DOHH2 (cell line): ENCODE results near the gene LRP10.

ENCODE experiments used
- H3F3A ChIP-seq: fragments of 200-600 bp; sonication (generic), shearing (Covaris generic); 2 replicates; pipeline ENCODE4 v1.6.0; 2016; ENCODE audit warnings: antibody characterized with exemption, mild to moderate bottlenecking; ENCODE audit not compliant: control insufficient read depth, insufficient read depth
- H3K27ac ChIP-seq: fragments of 200-600 bp; sonication (generic); 2 replicates; pipeline ENCODE4 v1.5.1; 2014; ENCODE audit warnings: low read depth, mild to moderate bottlenecking, low read length, moderate library complexity
- H3K27me3 ChIP-seq: fragments of 200-600 bp; sonication (generic); 2 replicates; pipeline ENCODE4 v1.6.1; 2014; ENCODE audit warnings: mild to moderate bottlenecking, low read length, mixed read lengths; ENCODE audit not compliant: control insufficient read depth
- H3K36me3 ChIP-seq: fragments of 200-600 bp; sonication (generic); 2 replicates; pipeline ENCODE4 v1.6.1; 2014; ENCODE audit warnings: mild to moderate bottlenecking, low read length, moderate library complexity, mixed read lengths; ENCODE audit not compliant: control insufficient read depth
- H3K4me1 ChIP-seq: fragments of 200-600 bp; sonication (generic); 2 replicates; pipeline ENCODE4 v1.6.1; 2014; ENCODE audit warnings: mild to moderate bottlenecking, low read length, mixed read lengths; ENCODE audit not compliant: control insufficient read depth
- H3K4me2 ChIP-seq: fragments of 200-600 bp; sonication (generic); 2 replicates; pipeline ENCODE4 v1.6.0; 2014; ENCODE audit warnings: mild to moderate bottlenecking, low read length, moderate library complexity
- H3K4me3 ChIP-seq: fragments of 200-600 bp; sonication (generic); 2 replicates; pipeline ENCODE4 v1.5.1; 2014; ENCODE audit warnings: mild to moderate bottlenecking, low read length, mixed read lengths
- H3K79me2 ChIP-seq: fragments of 200-600 bp; sonication (generic); 2 replicates; pipeline ENCODE4 v1.6.1; 2014; ENCODE audit warnings: mild to moderate bottlenecking, low read length, mixed read lengths; ENCODE audit not compliant: control insufficient read depth
- H3K9me2 ChIP-seq: fragments of 200-600 bp; sonication (generic); replicated peaks from 2 replicates; pipeline ENCODE4 v1.6.1; 2014; ENCODE audit warnings: mild to moderate bottlenecking, low read length, mixed read lengths; ENCODE audit not compliant: control insufficient read depth
- H3K9me3 ChIP-seq: fragments of 200-600 bp; sonication (generic); 2 replicates; pipeline ENCODE4 v1.6.1; 2014; ENCODE audit warnings: antibody characterized with exemption, low read length, mixed read lengths; ENCODE audit not compliant: control insufficient read depth, insufficient read depth
- H4K20me1 ChIP-seq: fragments of 200-600 bp; sonication (generic); 2 replicates; pipeline ENCODE4 v1.6.0; 2014; ENCODE audit warnings: low read depth, mild to moderate bottlenecking, antibody characterized with exemption, low read length, moderate library complexity; ENCODE audit not compliant: control insufficient read depth, insufficient read depth
- CTCF ChIP-seq: fragments of 200-600 bp; sonication (generic); IDR thresholded peaks from one replicate; pipeline ENCODE4 v1.5.1; 2014; ENCODE audit warnings: antibody characterized with exemption, mild to moderate bottlenecking, low read depth, low read length; ENCODE audit not compliant: poor library complexity, severe bottlenecking
- EZH2phosphoT487 ChIP-seq: fragments of 200-600 bp; sonication (generic); IDR thresholded peaks from 2 replicates; pipeline ENCODE4 v1.6.1; 2017; ENCODE audit warnings: borderline replicate concordance, mild to moderate bottlenecking, antibody characterized with exemption, low read length, moderate library complexity, mixed read lengths

The LRP10 gene

GRCh38 chr14:22837114-22837749 is 34.3 kb upstream of the LRP10 start:
- Histone ChIP-seq H3K4me3 (no peak overlapping the region), H3K4me1 (peaks cover 9% of the 10 kb centered on the region), H3K9me2 (no peaks in the 10 kb centered on the region), H3K27ac (no peak overlapping the region), H3F3A (peaks cover 8% of the 10 kb centered on the region), H3K36me3 (peaks cover 39% of the 10 kb centered on the region), H3K4me2 (no peak overlapping the region), H3K9me3 (no peaks in the 10 kb centered on the region), H3K27me3 (no peaks in the 10 kb centered on the region), H4K20me1 (no peaks in the 10 kb centered on the region), H3K79me2 (no peaks in the 10 kb centered on the region)
- TF ChIP-seq EZH2phosphoT487 = no peak

- peaks cover 9% of the 10 kb centered on the region for H3K4me1 ChIP-seq
- no peak overlapping the region for H3K4me3 ChIP-seq
- no peaks in the 10 kb centered on the region for H3K9me2 ChIP-seq
- peaks cover 8% of the 10 kb centered on the region for H3F3A ChIP-seq
- no peak overlapping the region for H3K27ac ChIP-seq
- H4K20me1 ChIP-seq = no peaks in the 10 kb centered on the region
- no peaks in the 10 kb centered on the region for H3K79me2 ChIP-seq
- no peak overlapping the region for H3K4me2 ChIP-seq
- peaks cover 36% of the 10 kb centered on the region for H3K36me3 ChIP-seq
- no peaks in the 10 kb centered on the region for H3K27me3 ChIP-seq
- no peaks in the 10 kb centered on the region for H3K9me3 ChIP-seq
- TF ChIP-seq EZH2phosphoT487 (no peak), CTCF (no peak)
These were observed 33.6 kb upstream of the LRP10 start for GRCh38 chr14:22837750-22838538.

- Histone ChIP-seq H3K27ac (no peak overlapping the region), H3K79me2 (no peaks in the 10 kb centered on the region)
These were observed 32.9 kb upstream of the LRP10 start for GRCh38 chr14:22838631-22839041.

More at GRCh38 chr14:22838631-22839041, 32.9 kb upstream of the LRP10 start:
- Histone ChIP-seq H3K4me2 (no peak overlapping the region), H3F3A (peaks cover 8% of the 10 kb centered on the region), H4K20me1 (no peaks in the 10 kb centered on the region), H3K36me3 (peaks cover 30% of the 10 kb centered on the region), H3K9me3 (no peaks in the 10 kb centered on the region), H3K9me2 (no peaks in the 10 kb centered on the region), H3K4me3 (no peak overlapping the region), H3K4me1 (peaks cover 9% of the 10 kb centered on the region), H3K27me3 (no peaks in the 10 kb centered on the region)
- TF ChIP-seq EZH2phosphoT487 (no peak), CTCF (no peak)
